ENCODE measurements around the gene GPC4.
"Not testable (repeated sequence)": the region's sequence is repeated elsewhere in the genome, so short reads cannot be mapped to it uniquely, and the experiment has no call there.

The GPC4 gene

GRCh38 chrX:133302775-133303445 is 112.4 kb downstream of the GPC4 start:
- Histone ChIP-seq H3K27ac (no peak overlapping the region), H3K4me2 (no peak overlapping the region), H3K4me1 (no peaks in the 10 kb centered on the region), H3K9me3 (no peaks in the 10 kb centered on the region), H3K27me3 (peaks cover 98% of the 10 kb centered on the region), H3K36me3 (no peaks in the 10 kb centered on the region), H3K4me3 (no peak overlapping the region), H4K20me1 (peaks cover 9% of the 10 kb centered on the region; the same call in 1 of the 2 replicates), H3K9ac (no peak overlapping the region)
- no peak for TF ChIP-seq Cebpa-rat (IDR thresholded peaks at IDR 0.05)

- Histone ChIP-seq H3K4me1 (no peaks in the 10 kb centered on the region), H3K9ac (no peak overlapping the region), H4K20me1 (peaks cover 5% of the 10 kb centered on the region; the same call in 1 of the 2 replicates), H3K27ac (no peak overlapping the region), H3K36me3 (no peaks in the 10 kb centered on the region), H3K4me3 (no peak overlapping the region), H3K4me2 (no peak overlapping the region), H3K9me3 (no peaks in the 10 kb centered on the region), H3K27me3 (peaks cover 98% of the 10 kb centered on the region)
- no peak for TF ChIP-seq Cebpa-rat (IDR thresholded peaks at IDR 0.05)
Observed at GRCh38 chrX:133300591-133300990, 114.7 kb downstream of the GPC4 start.

- Histone ChIP-seq H3K4me1 (no peaks in the 10 kb centered on the region), H3K4me3 (no peak overlapping the region), H3K4me2 (no peak overlapping the region), H3K9me3 (no peaks in the 10 kb centered on the region), H3K27ac (no peak overlapping the region), H3K27me3 (peaks cover 99% of the 10 kb centered on the region), H4K20me1 (no peaks in the 10 kb centered on the region), H3K9ac (no peak overlapping the region), H3K36me3 (no peaks in the 10 kb centered on the region)
- no peak for TF ChIP-seq Cebpa-rat (IDR thresholded peaks at IDR 0.05)
Observed at GRCh38 chrX:133297284-133297683, 118.0 kb downstream of the GPC4 start.

GRCh38 chrX:133294126-133294525 is 121.2 kb downstream of the GPC4 start:
- TF ChIP-seq Cebpa-rat (IDR thresholded peaks at IDR 0.05), result no peak

GRCh38 chrX:133290076-133290475 is 125.2 kb downstream of the GPC4 start:
- Histone ChIP-seq H4K20me1 (no peaks in the 10 kb centered on the region), H3K4me2 (no peak overlapping the region), H3K4me3 (no peak overlapping the region), H3K27me3 (peaks cover 72% of the 10 kb centered on the region), H3K36me3 (no peaks in the 10 kb centered on the region), H3K27ac (no peak overlapping the region), H3K4me1 (no peaks in the 10 kb centered on the region), H3K9me3 (peaks cover 7% of the 10 kb centered on the region; the same call in 1 of the 2 replicates), H3K9ac (no peak overlapping the region)
- no peak for TF ChIP-seq Cebpa-rat (IDR thresholded peaks at IDR 0.05)

More at GRCh38 chrX:133294126-133294525, 121.2 kb downstream of the GPC4 start:
- H3K36me3 ChIP-seq, result no peaks in the 10 kb centered on the region
- peaks cover 4% of the 10 kb centered on the region; the same call in 1 of the 2 replicates for H3K9me3 ChIP-seq
- no peak overlapping the region for H3K4me2 ChIP-seq
- no peaks in the 10 kb centered on the region for H3K4me1 ChIP-seq
- no peak overlapping the region for H3K9ac ChIP-seq
- H3K27me3 ChIP-seq, result peaks cover 96% of the 10 kb centered on the region
- H4K20me1 ChIP-seq, result no peaks in the 10 kb centered on the region
- no peak overlapping the region for H3K27ac ChIP-seq
- no peak overlapping the region for H3K4me3 ChIP-seq

GRCh38 chrX:133287860-133288259 is 127.4 kb downstream of the GPC4 start:
- Histone ChIP-seq H3K9me3 (peaks cover 7% of the 10 kb centered on the region; the same call in 1 of the 2 replicates), H3K36me3 (no peaks in the 10 kb centered on the region), H3K27me3 (peaks cover 50% of the 10 kb centered on the region), H3K27ac (no peak overlapping the region), H4K20me1 (no peaks in the 10 kb centered on the region), H3K4me1 (no peaks in the 10 kb centered on the region), H3K4me3 (no peak overlapping the region), H3K9ac (no peak overlapping the region), H3K4me2 (no peak overlapping the region)
- no peak for TF ChIP-seq Cebpa-rat (IDR thresholded peaks at IDR 0.05)

- no peak for TF ChIP-seq Cebpa-rat (IDR thresholded peaks at IDR 0.05)
- peaks cover 33% of the 10 kb centered on the region for H3K27me3 ChIP-seq
- H3K27ac ChIP-seq, result no peak overlapping the region
Observed at GRCh38 chrX:133285341-133285740, 129.9 kb downstream of the GPC4 start.

GRCh38 chrX:133279112-133279730 is 136.1 kb downstream of the GPC4 start:
- H3K9me3 ChIP-seq, result peaks cover 15% of the 10 kb centered on the region
- not testable (repeated sequence) for H3K36me3 ChIP-seq, H4K20me1 ChIP-seq, H3K9ac ChIP-seq, H3K4me3 ChIP-seq, H3K4me1 ChIP-seq, H3K27ac ChIP-seq, H3K4me2 ChIP-seq
- H3K27me3 ChIP-seq, result peaks cover 63% of the 10 kb centered on the region

More at GRCh38 chrX:133285341-133285740, 129.9 kb downstream of the GPC4 start:
- Histone ChIP-seq H3K9me3 (peaks cover 10% of the 10 kb centered on the region), H3K36me3 (no peaks in the 10 kb centered on the region), H3K4me2 (no peak overlapping the region), H3K4me3 (no peak overlapping the region), H3K4me1 (no peaks in the 10 kb centered on the region), H4K20me1 (no peaks in the 10 kb centered on the region), H3K9ac (no peak overlapping the region)

GRCh38 chrX:133273180-133273579 is 142.1 kb downstream of the GPC4 start:
- Histone ChIP-seq H3K4me1 (no peaks in the 10 kb centered on the region), H3K9me3 (peaks cover 5% of the 10 kb centered on the region; the same call in 1 of the 2 replicates), H3K27ac (no peak overlapping the region), H3K36me3 (no peaks in the 10 kb centered on the region), H3K4me2 (no peak overlapping the region), H3K4me3 (no peak overlapping the region), H3K9ac (no peak overlapping the region), H3K27me3 (peaks cover 94% of the 10 kb centered on the region), H4K20me1 (peaks cover 6% of the 10 kb centered on the region; the same call in 1 of the 2 replicates)
- TF ChIP-seq Cebpa-rat (IDR thresholded peaks at IDR 0.05), result no peak

GRCh38 chrX:133269168-133269567 is 146.1 kb downstream of the GPC4 start:
- Histone ChIP-seq H3K27me3 (peaks cover 97% of the 10 kb centered on the region), H3K4me1 (0 out of 2 replicates have a peak, but pooled peaks cover 4% of the 10 kb centered on the region), H3K27ac (no peak overlapping the region), H3K4me3 (no peak overlapping the region), H4K20me1 (peaks cover 6% of the 10 kb centered on the region; the same call in 1 of the 2 replicates), H3K9ac (no peak overlapping the region), H3K9me3 (no peaks in the 10 kb centered on the region), H3K36me3 (no peaks in the 10 kb centered on the region), H3K4me2 (no peak overlapping the region)
- TF ChIP-seq Cebpa-rat (IDR thresholded peaks at IDR 0.05), result no peak
